ENCODE data around the gene RTN4RL2.

The RTN4RL2 gene

DNA sequence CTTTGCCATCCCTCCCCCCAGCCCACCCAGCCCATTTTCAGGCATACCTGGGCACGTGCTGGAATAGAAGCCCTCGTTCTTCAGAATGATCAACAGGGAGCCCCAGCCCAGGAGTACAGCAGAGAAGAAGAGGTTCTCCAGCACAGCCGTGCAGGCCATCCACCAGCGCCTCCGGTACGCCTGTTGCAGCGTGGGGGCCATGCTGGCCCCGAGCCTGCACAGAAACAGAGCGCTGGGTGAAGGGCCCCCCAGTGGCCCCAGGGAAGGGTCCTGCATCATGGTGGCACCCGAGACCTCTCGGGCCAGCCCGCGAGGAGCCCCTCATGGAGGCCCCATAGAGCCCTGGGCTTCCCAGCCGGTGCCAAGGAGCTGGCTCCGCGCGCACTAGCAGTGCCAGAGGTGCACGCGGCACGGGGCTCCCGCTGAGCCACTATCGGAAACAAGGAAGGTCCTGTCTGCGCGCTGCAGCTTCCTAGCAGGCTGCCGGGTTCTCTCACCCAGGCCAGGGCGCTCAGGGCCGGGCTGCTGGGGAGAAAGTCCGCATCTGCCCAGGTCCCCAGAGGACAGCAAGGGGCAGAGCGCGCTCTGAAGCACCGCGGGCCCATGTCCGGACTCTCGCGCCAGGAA lies 53.7 kb downstream of the RTN4RL2 start:
- no peak for DNase-seq (ENCODE audit: low read depth)
- peak overlapping the region; percentile 90 for H3K4me3 ChIP-seq (ENCODE audit: low read depth, low read length)

DNA sequence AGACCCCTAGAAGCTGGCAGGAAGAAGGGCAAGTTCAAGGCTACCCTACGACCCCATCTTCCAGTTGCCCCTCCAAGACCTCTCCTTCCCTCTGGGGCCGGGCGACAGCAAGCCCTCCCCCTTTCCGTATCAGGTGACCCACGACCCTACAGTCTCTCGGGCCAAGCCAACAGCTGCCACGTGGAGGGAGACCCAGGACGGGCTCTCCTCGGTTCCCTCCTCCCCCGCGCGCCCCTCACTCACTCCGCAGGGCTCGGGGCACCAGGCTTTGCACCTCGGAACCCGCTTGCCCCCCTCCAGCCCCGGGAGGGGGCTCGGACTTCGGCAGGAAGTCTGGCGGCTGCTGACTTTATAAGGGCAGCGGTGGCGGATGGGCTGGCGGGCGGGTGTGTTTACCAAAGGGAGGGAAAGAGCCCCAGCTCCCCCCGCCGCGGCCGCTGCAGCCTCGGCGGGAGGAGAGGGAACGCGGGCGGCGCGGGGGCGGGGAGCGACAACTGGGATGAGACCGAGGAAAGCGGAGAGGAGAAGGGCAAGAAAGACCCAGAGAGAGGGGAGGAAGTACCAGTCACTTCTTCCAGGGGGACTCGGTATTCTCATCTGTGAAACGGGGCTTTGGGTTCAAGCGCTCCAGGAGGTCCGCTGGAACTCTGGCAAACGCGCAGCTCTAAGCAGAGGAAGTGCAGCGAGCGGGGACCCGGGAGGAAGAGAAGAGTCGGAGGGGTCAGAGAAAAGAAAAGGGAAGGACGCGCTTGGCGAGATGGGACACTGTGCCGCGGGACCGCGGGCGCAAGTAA lies 54.4 kb downstream of the RTN4RL2 start:
- DNase-seq (ENCODE audit: low read depth), result no peak

DNA sequence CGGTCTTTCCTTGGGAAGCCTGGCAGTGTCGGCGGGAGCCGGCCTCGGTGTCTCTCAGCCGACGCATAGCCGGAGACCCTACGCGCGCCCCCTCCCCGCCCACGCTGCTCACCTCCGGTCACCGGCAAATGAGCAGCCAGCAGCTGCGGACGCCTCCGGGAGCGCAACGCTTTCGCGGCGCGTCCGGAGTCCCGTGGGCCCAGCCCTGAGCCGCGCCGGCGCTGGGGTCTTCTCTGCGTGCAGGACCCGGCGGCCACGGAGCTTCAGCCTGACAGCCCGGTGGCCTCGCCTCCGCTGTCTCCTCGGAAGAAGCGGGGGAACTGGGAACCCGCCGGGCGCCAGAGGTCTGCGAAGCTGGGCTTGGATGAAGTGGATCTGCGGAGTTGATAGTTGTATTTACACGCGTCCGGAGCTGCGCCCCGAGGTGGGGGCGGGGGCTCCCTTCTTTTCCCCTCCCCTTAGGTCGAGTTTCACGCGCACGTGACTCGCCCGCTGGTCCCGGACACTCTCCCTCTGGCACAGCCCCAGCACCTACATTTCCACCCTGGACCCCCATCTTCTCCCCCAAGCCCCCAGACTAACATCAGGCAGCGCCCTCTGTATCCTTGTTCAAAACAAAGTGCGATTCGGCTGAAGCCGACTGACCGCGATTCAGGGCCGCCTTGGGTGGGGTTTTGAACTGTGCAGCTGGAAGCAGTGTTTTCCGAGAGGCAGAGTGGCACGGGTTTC lies 55.2 kb downstream of the RTN4RL2 start, which contains the start of gene SLC43A1:
TSS of gene SLC43A1 (minus strand) at position 371 of the 729 bp plus-strand sequence. CDS start 1,591 bp downstream, outside the sequence.
- no peak for DNase-seq (ENCODE audit: low read depth)
- H3K4me3 ChIP-seq (ENCODE audit: low read depth, low read length), result peak within 1 kb of the TSS; percentile 90

More for the DNA sequence above, 54.4 kb downstream of the RTN4RL2 start:
- peak overlapping the region; percentile 90 for H3K4me3 ChIP-seq (ENCODE audit: low read depth, low read length)

DNA sequence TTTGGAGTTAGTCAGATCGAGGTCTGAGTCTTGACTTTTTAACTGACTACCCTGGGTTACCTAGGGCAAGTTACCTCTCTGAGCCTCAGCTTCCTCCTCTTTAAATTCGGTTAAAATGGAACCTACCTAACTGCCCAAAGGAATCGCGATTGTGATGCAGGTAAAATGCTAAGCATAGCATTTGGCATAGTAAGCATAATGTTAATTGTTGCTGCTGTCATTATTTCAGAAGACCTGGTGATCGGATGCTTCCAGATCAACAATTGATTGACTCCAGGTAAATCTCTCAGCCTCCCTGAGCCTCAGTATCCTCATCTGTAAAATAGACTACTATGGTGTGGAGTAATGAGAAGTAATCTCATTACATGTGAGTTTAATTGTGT lies 55.7 kb downstream of the RTN4RL2 start:
- H3K4me3 ChIP-seq (ENCODE audit: low read depth, low read length), result peak overlapping the region; percentile 90
- no peak for DNase-seq (ENCODE audit: low read depth)

DNA sequence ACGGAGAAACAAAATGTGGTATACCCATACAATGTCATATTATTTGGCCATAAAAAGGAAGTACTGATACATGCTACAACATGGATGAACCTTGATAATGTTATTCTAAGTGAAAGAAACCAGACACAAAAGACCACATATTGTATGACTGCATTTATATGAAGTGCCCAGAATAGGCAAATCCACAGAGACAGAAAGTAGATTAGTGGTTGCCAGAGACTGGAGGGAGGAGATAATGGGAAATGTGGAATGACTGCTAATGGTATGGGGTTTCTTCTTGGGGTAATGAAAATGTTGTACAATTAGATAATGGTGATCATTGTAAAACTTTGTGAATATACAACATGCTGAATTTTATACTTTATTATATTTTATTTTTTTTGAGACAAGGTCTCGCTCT lies 60.8 kb downstream of the RTN4RL2 start:
- DNase-seq (ENCODE audit: low read depth), result no peak
- no peak overlapping the region for H3K4me3 ChIP-seq (ENCODE audit: low read depth, low read length)

DNA sequence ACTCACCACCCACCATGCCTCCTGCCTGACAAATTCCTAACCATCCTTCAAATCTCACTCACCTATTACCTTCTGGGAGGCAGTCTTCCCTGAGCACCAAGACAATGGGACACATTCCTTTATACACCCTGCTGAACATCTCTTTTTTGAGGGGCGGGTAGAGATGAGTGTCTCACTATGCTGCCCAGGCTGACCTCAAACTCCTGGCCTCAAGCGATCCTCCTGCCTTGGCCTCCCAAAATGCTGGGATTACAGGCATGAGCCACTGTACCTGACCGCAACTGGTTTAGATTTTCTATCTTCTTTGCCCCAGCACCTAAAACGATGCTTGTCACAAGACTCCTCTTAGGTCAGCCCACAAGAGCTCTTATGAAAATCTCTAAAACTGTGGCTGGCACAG lies 63.1 kb downstream of the RTN4RL2 start:
- H3K4me3 ChIP-seq (ENCODE audit: low read depth, low read length), result no peak overlapping the region
- no peak for DNase-seq (ENCODE audit: low read depth)
